C4-2B (cell line): Measurements from ENCODE around the gene TRAPPC12.

Experiments
- H3K27ac ChIP-seq: fragments of 450-650 bp; 2 replicates; pipeline ENCODE4 v1.5.1; 2017
- CTCF ChIP-seq: fragments of 450-650 bp; conservative IDR thresholded peaks from 2 replicates; pipeline ENCODE4 v1.5.1; 2017; ENCODE audit warnings: mild to moderate bottlenecking
- ZFX ChIP-seq: fragments of 450-650 bp; IDR thresholded peaks from 2 replicates; pipeline ENCODE4 v1.6.1; 2017

Gene TRAPPC12

DNA sequence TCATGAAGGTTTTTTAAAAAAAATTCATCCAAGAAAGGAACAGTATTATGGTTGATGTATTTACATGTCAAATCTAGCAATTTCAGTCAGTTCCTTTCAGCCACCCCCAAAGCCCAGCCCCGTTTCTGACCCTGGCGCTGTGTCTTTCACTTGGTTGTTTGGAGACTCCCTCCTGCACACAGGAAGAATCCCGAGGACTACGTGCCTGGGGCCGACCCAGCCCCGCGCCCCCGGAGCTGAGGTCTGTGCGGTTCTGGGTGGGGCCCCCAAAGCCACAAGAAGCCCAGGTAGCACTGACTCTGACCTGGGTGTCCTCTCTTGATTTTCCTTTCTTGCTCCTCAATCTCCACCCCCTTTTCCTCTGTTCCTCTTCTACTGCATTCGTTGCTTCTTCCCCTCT is 49.1 kb downstream of the TRAPPC12 start:
- TF ChIP-seq CTCF (no peak), ZFX (no peak)
- H3K27ac ChIP-seq = no peak overlapping the region

DNA sequence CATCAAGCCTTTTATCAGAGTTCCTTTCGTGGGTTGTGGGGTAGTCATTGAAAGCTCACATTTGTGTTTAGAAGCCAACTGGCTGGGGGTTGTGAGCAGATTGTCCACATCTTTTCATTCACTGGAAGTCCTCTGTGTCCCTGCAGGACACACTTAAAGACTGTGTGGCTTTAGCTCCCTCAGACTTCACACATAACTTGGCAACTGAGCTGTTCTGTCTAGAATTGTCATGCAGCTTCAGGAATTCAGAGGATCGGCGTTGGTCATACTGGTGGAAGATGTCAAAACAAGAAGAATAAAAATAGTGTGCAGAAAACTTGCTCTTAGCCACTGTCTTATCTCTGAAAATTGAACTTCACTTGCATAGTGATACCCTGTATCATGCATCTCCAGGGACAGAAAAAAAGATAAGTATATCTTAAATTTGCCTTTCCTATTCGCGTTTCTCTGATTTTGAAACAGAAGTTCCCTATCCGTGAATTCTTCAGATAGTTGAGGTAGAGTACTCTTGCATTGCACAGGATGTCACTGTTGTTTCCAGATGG is 49.6 kb downstream of the TRAPPC12 start:
- TF ChIP-seq ZFX (no peak), CTCF (no peak)
- no peak overlapping the region for H3K27ac ChIP-seq

GRCh38 chr2:3430172-3430571 is 50.7 kb downstream of the TRAPPC12 start:
- no peak overlapping the region for H3K27ac ChIP-seq
- TF ChIP-seq ZFX (no peak), CTCF (no peak)

DNA sequence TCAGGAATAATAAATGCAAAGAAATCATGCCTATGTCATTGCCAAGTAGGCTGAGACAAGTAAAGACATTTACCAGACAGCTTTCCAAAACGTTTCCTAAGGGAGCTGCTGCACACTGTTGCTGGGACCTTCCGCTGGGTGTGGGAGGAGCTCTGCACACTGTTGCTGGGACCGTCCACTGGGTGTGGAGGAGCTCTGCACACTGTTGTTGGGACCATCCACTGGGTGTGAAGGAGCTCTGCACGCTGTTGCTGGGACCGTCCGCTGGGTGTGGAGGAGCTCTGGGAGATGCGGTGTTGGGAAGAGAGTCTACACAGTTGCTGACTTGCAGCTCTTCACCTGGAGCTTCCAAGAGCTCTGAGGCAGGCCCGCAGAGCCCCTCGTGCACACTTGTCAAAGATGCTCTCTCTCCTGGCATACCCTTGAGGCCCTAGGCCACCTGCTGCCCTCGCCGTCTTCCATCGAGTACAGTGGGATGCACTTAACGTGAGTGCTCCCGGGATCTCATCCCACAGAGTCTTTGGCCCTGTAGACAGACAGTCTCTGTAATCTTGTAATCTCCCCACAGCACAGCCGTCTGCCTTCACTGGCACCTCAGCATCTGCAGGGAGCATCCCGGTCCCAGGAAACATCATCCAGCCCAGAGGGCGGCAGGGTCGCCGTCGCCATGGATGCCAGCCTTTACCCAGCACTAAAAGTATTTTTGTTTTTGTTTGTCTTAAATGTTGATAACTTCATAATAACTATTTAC is 51.4 kb downstream of the TRAPPC12 start:
- H3K27ac ChIP-seq = no peak overlapping the region
- TF ChIP-seq CTCF (no peak), ZFX (no peak)

DNA sequence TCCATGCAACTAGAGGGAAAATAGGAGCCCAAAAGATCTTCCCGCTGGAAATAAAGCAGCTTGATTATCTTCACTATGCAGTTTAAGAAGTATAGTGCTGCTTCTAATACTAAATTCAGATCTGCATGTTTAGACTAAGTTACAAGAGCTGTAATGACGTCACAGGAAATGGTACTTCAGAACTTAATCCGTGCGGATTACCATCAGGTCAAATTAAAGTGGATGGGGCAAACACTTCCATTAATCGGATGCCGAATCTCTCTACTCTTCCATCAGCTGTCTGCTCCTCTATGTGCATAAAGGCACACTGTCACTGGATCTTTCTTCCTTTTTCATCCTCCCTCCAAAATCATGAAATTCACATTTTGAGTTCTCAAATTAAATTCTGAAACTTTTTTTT is 52.6 kb downstream of the TRAPPC12 start:
- no peak for TF ChIP-seq ZFX
- TF ChIP-seq CTCF = no peak
- H3K27ac ChIP-seq = no peak overlapping the region

DNA sequence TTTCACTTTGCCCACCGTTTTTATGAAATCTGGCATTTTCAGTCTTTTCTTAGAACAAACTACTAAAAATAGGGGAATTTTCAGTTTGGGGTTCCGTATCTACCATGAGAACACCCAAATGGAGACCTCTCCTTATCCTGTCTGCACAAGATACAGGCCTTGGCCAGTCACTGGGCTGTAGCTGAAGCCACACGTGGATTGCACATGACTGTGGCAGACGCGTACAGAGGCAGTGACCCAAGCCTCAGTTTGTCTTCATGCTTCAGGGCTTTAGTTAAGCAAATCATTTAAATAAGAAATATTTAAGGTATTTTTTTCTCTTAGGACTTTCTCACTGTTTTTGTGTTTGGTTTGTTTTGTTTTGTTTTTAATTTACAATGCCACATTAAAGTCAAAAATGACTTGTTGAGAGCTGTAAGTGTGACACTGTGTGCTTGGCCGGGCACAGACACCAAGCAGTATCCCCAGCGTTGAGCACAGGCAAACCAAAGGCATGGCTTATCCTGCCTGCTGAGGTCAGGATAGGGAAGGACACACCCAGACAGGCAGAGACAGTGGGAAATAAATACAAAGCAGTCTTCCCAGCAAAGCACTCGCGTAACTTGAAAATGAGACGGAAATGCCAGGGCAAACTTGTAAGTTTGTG is 53.3 kb downstream of the TRAPPC12 start:
- TF ChIP-seq CTCF = no peak
- TF ChIP-seq ZFX = no peak
- no peak overlapping the region for H3K27ac ChIP-seq

DNA sequence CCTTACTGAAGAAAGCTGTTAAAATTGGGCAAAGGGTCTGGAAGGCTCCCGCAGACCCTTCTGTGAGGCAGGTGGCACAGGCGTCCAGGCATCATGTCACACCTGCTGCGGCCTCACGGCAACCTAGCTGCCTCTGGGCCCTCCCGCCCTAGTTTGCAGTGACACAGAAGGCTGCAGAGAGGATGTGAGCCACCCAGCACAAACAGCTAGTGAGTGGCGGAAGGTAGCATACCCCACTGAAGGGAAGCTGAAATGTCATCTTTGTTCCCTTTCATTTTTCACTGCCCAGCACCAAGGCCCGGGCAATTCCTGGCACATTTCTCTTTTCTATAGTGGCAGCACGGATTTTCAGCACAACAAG is 53.8 kb downstream of the TRAPPC12 start:
- no peak for TF ChIP-seq CTCF
- TF ChIP-seq ZFX = no peak
- no peak overlapping the region for H3K27ac ChIP-seq
